ENCODE measurements around the gene HOXA2. TPM values are rescaled to one million over a fixed set of nuclear protein-coding genes. Genes with fewer than 3 reads are reported as not detected.

Gene HOXA2
- total and polyA plus RNA-seq, 2 of the 13 experiments (the other 11 are each of a cell fraction or from before 2014, with no cell fraction given): 0.22 to 0.29 TPM

DNA sequence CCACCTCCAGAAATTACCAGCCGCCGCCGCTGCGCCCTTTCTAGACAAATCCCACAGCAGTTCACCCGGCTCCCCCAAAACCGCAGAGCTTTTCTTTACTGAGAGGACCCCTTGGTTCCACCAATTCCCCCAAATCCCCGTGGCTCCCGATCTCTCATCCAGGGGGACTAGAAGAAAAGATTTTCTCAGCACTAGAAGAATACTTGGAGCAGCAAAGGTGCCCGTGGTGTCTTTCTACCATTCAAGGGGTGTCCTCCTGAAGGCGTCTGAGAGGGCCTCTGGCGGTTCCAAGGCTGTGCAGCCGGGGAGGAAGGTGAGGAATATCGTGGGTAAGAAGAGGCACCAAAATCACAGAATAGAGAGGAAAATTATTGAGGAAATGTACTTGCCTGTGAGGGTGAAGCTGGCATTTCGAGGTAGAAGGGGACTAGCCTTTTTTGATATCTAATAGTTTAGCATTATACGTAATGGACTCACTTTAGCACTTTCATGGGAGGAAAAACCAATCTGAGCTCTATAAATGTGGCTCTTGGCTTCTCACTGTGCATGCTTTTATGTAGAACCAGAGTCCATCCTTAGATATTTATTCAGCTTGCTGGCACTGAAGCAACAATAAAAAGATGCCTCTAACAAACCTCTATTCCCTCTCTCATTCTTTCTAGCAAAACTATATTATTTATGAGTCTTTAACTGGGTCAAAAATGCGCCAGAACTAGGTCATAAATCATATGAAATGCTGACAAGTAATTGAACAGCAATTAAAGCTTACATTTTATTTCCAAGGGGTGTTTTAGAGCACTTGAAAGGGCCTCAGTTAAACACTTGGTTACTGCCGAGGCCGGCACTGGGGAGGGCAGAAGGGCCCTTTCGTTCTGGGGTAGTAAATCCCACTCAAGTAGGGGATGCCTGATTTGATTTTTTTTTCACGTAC is 13.8 kb upstream of the HOXA2 start:
- no peak overlapping the region for H3K4me2 ChIP-seq (ENCODE audit: low read depth, low read length)
- CTCF ChIA-PET (ENCODE audit: low intra/inter-chr PET ratio, low total read pairs): no interaction called here
- no peak for DNase-seq (ENCODE audit: low spot score)
- H4K20me1 ChIP-seq (ENCODE audit: insufficient read depth, low read length): peaks cover 18% of the 10 kb centered on the region
- peaks cover 0 to 6% of the 10 kb centered on the region in 2 experiments; a peak in 3 of 5 replicates for H3K36me3 ChIP-seq (replicated peaks in 1 of 2; ENCODE audit: control insufficient read depth in 1 of 2, insufficient read depth in 2 of 2, low read length in 2 of 2)
- POLR2A ChIA-PET: interaction anchor here (1.6 kb wide), 1 partner anchor 252 kb away, joined by 5 read pairs; the partner anchor contains the start of gene SKAP2
- intact Hi-C loops (cut with micrococcal nuclease; ENCODE audit: unreplicated experiment) (no loop called here), in situ Hi-C loops (cut with HindIII; ENCODE audit: extremely low pct_ligation_motif_present, low pct_unique_long_range_greater_than_20kb) (no loop called here)
- H3K4me3 ChIP-seq (replicated peaks in 1 of 3; ENCODE audit: insufficient read depth in 1 of 3, low read depth in 2 of 3, low read length in 3 of 3): no peak overlapping the region
- ATAC-seq: no peak
- H3K4me1 ChIP-seq (ENCODE audit: insufficient read depth, low read length): peaks cover 43% of the 10 kb centered on the region
- no peaks in the 10 kb centered on the region for H3K27me3 ChIP-seq (ENCODE audit: control insufficient read depth in 1 of 2, insufficient read depth in 2 of 2, low read length in 2 of 2)
- H3K79me2 ChIP-seq (ENCODE audit: insufficient read depth, low read length): peaks cover 47% of the 10 kb centered on the region
- 95% methylated on average over 20 of the region's 20 CpGs for WGBS (ENCODE audit: low lambda C conversion rate)
- TF ChIP-seq RBFOX2 (IDR thresholded peaks at IDR 0.05; ENCODE audit: low read depth, low read length): 0 out of 2 replicates have a peak, but pooled peaks have one; percentile 25
- no peak for TF ChIP-seq HDAC6 (IDR thresholded peaks at IDR 0.05; ENCODE audit: low read depth, low read length)
- TF ChIP-seq GATAD2A (CRISPR knock-in tag; IDR thresholded peaks at IDR 0.05): no peak
- no peak overlapping the region for H3K27ac ChIP-seq (ENCODE audit: extremely low read length, insufficient read depth, low read length)
- no peak for FAIRE-seq
- H3K9me3 ChIP-seq (ENCODE audit: low read length): no peaks in the 10 kb centered on the region
- no TSS peak for BruUV-seq (replicated peaks)
- H3K9ac ChIP-seq (ENCODE audit: insufficient read depth, low read depth, low read length): no peak overlapping the region
- H2AFZ ChIP-seq (ENCODE audit: low read length): no peak overlapping the region

DNA sequence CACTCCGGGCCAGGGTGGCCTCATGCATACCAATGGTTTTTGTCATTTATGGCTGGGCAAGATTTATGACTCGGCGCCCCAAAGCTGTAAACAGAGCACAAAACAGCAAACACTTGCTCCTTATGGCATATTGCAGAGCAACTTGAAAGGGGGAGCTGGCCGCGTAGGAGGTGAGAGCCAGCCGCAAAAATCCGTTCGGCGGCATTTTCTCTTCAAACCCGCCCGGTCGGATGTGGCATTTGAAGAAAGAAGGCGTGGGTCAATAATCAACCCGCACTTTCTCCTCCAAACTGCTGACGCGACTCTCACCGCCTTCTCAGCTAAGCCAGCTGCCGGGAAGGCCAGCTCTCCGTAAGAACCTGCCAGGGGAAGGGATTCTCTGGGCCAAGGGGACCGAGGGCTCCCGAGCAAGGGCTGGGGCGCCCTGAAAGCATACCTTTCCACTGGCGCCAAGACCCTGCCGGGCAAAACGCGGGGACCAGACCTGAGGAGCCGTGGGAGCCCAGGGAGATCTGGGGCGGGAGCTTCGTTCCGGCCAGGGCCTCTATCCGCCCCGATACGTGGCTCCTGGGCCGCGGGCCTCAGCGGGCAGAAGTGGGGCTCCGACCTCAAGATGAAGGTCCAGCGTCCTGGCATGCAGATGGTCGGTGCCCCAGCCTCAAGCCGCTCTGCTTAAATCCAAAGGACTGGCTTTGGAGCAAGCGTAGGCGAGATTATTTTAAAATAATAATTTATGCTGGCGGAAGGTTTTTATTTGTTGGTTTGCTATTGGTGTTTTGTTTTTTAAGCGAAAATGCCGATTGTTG is 12.9 kb upstream of the HOXA2 start:
- POLR2A ChIA-PET: no interaction called here
- Histone ChIP-seq H3K9me3 (ENCODE audit: low read length) (no peaks in the 10 kb centered on the region), H3K27me3 (ENCODE audit: control insufficient read depth in 1 of 2, insufficient read depth in 2 of 2, low read length in 2 of 2) (no peaks in the 10 kb centered on the region), H3K9ac (ENCODE audit: insufficient read depth, low read depth, low read length) (no peak overlapping the region), H3K4me2 (ENCODE audit: low read depth, low read length) (no peak overlapping the region), H3K4me3 (replicated peaks in 1 of 3; ENCODE audit: insufficient read depth in 1 of 3, low read depth in 2 of 3, low read length in 3 of 3) (no peak overlapping the region), H3K79me2 (ENCODE audit: insufficient read depth, low read length) (peaks cover 38% of the 10 kb centered on the region), H4K20me1 (ENCODE audit: insufficient read depth, low read length) (peaks cover 13% of the 10 kb centered on the region), H3K36me3 (replicated peaks in 1 of 2; ENCODE audit: control insufficient read depth in 1 of 2, insufficient read depth in 2 of 2, low read length in 2 of 2) (peaks cover 0 to 6% of the 10 kb centered on the region in 2 experiments; a peak in 3 of 5 replicates), H3K4me1 (ENCODE audit: insufficient read depth, low read length) (peaks cover 39% of the 10 kb centered on the region), H3K27ac (ENCODE audit: extremely low read length, insufficient read depth, low read length) (no peak overlapping the region), H2AFZ (ENCODE audit: low read length) (no peak overlapping the region)
- FAIRE-seq (no peak), ATAC-seq (no peak), DNase-seq (ENCODE audit: low spot score) (no peak)
- in situ Hi-C loops (cut with HindIII; ENCODE audit: extremely low pct_ligation_motif_present, low pct_unique_long_range_greater_than_20kb): no loop called here
- intact Hi-C loops (cut with micrococcal nuclease; ENCODE audit: unreplicated experiment): no loop called here
- CTCF ChIA-PET (ENCODE audit: low intra/inter-chr PET ratio, low total read pairs): no interaction called here
- 97% methylated on average over 45 of the region's 45 CpGs for WGBS (ENCODE audit: low lambda C conversion rate)
- BruUV-seq (replicated peaks): no TSS peak
- peak; percentile 69 for TF ChIP-seq RBFOX2 (IDR thresholded peaks at IDR 0.05; ENCODE audit: low read depth, low read length)
- 0 out of 2 replicates have a peak, but pooled peaks have one; percentile 27 for TF ChIP-seq POLR2G (IDR thresholded peaks at IDR 0.05; ENCODE audit: low read depth, low read length)
- TF ChIP-seq HNRNPLL (IDR thresholded peaks at IDR 0.05; ENCODE audit: low read depth, low read length, poor library complexity, severe bottlenecking): peak; percentile 19
- no peak for TF ChIP-seq RBM39 (IDR thresholded peaks at IDR 0.05; ENCODE audit: low read depth, low read length, poor library complexity, severe bottlenecking)
- no peak for TF ChIP-seq JUND (CRISPR knock-in tag; IDR thresholded peaks at IDR 0.05)

Data from HepG2 (cell line).